ENCODE data around the gene DECR2. TPM values are rescaled to one million over a fixed set of nuclear protein-coding genes. Genes with fewer than 3 reads are reported as not detected.
"Not testable (repeated sequence)": the region's sequence is repeated elsewhere in the genome, so short reads cannot be mapped to it uniquely, and the experiment has no call there.

Gene DECR2
- total RNA-seq, 1 donor from 2014 or later: 6.7 TPM

GRCh38 chr16:411576-412265 lies 10.0 kb downstream of the DECR2 start:
- H3K4me3 Mint-ChIP-seq: no peak overlapping the region
- ATAC-seq (ENCODE audit: low read depth) (no peak), DNase-seq (no peak)
- intact Hi-C loops (cut with micrococcal nuclease): no loop called here
- no peaks in the 10 kb centered on the region for H3K36me3 Mint-ChIP-seq (ENCODE audit: low read depth)
- ChIA-PET CTCF (no interaction called here), POLR2A (no interaction called here)
- H3K9me3 Mint-ChIP-seq: no peaks in the 10 kb centered on the region
- TF ChIP-seq CTCF (IDR thresholded peaks at IDR 0.05): no peak
- no peak overlapping the region for H3K27ac Mint-ChIP-seq
- no peaks in the 10 kb centered on the region for H3K4me1 Mint-ChIP-seq
- H3K27me3 Mint-ChIP-seq: no peaks in the 10 kb centered on the region

- H3K27ac Mint-ChIP-seq: no peak overlapping the region
- ChIA-PET CTCF (no interaction called here), POLR2A (no interaction called here)
- intact Hi-C loops (cut with micrococcal nuclease): no loop called here
- H3K36me3 Mint-ChIP-seq (ENCODE audit: low read depth): no peaks in the 10 kb centered on the region
- ATAC-seq (ENCODE audit: low read depth): no peak
- no peaks in the 10 kb centered on the region for H3K4me1 Mint-ChIP-seq
- no peaks in the 10 kb centered on the region for H3K27me3 Mint-ChIP-seq
- H3K4me3 Mint-ChIP-seq: no peak overlapping the region
- no peak for DNase-seq
- no peak for TF ChIP-seq CTCF (IDR thresholded peaks at IDR 0.05)
- H3K9me3 Mint-ChIP-seq: no peaks in the 10 kb centered on the region
Observed at GRCh38 chr16:414395-415169, 12.9 kb downstream of the DECR2 start.

GRCh38 chr16:415170-415498 lies 13.4 kb downstream of the DECR2 start:
- H3K36me3 Mint-ChIP-seq (ENCODE audit: low read depth); DNase-seq; H3K4me3 Mint-ChIP-seq; ATAC-seq (ENCODE audit: low read depth); H3K4me1 Mint-ChIP-seq; H3K27ac Mint-ChIP-seq; CTCF ChIA-PET; H3K9me3 Mint-ChIP-seq; POLR2A ChIA-PET; H3K27me3 Mint-ChIP-seq; intact Hi-C loops (cut with micrococcal nuclease): not testable (repeated sequence)

DNA sequence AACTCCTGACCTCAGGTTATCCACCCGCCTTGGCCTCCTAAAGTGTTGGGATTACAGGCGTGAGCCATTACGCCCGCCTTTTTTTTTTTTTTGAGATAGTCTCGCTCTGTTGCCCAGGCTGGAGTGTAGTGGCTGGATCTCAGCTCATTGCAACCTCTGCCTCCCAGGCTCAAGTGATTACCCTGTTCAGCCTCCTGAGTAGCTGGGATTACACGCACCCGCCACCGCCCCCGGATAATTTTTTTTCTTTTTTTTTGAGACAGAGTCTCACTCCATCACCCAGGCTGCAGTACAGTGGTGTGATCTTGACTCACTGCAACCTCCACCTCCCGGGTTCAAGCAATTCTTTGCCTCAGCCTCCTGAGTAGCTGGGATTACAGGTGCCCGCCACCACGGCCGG lies 20.5 kb downstream of the DECR2 start:
- H3K9me3 Mint-ChIP-seq; CTCF ChIA-PET; H3K27me3 Mint-ChIP-seq; POLR2A ChIA-PET; ATAC-seq (ENCODE audit: low read depth); H3K27ac Mint-ChIP-seq; H3K4me3 Mint-ChIP-seq; H3K36me3 Mint-ChIP-seq (ENCODE audit: low read depth); intact Hi-C loops (cut with micrococcal nuclease); DNase-seq: not testable (repeated sequence)
- peaks cover 15% of the 10 kb centered on the region for H3K4me1 Mint-ChIP-seq

DNA sequence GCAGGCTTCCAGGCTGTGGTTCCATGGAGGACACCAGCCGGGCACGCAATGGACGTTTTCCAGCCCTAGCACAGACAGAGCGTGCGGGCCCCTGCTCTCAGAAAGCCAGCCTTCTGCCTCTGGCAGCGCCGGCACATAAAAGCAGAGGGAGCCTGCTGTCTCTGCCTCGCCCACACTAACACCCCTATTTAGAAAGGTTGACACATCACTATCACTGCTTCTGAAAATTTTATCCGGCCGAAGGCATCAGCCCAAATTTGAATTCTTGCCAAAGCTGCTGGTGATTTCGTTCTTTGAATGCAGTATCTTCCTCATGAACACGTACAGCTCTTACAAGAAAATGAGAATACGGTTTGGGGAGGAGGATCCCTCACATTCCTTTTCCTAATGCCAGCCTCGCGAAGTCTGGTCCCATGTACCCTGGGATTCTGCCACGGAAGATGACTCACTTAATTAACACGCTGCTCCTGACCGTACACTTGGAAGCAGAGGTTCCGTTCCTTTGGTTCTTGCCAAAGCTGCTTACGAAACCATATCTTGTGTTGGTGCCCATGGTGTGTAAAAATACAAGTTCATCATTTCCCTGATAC lies 22.4 kb downstream of the DECR2 start:
- TF ChIP-seq CTCF (IDR thresholded peaks at IDR 0.05): no peak
- Mint-ChIP-seq H3K4me3 (peak overlapping the region; percentile 89), H3K9me3 (no peaks in the 10 kb centered on the region), H3K4me1 (peaks cover 30% of the 10 kb centered on the region), H3K36me3 (ENCODE audit: low read depth) (peaks cover 5% of the 10 kb centered on the region), H3K27ac (peak overlapping the region; percentile 56), H3K27me3 (no peaks in the 10 kb centered on the region)
- ChIA-PET CTCF (no interaction called here), POLR2A (interaction anchor here (2.1 kb wide), 1 partner anchor 22 kb away, joined by 10 read pairs; the partner anchor contains the start of gene DECR2)
- intact Hi-C loops (cut with micrococcal nuclease): no loop called here
- no peak for ATAC-seq (ENCODE audit: low read depth)
- no peak for DNase-seq

DNA sequence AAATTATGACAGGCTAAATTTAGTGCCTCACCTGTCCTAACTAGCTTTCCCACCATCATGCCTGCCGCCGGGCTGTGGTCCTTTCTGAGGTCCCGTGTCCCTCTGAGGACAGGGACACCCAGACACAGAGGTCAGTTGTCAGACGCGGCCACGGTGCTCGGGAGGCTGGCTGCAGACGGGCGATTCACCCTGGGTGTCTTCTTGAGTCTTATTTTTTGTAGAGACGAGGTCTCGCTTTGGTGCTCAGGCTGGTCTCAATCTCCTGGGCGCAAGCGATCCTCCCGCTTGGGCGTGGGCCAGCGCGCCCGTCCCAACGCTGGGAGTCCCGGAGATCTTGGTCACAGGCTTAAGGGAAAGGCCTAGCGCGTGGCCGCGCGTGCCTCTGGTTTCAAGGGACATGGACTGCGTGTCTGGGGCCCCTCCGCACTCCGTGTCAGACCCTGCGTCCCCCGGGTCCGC lies 23.0 kb downstream of the DECR2 start:
- intact Hi-C loops (cut with micrococcal nuclease): loop anchor here (1.0 kb wide), 4 partner anchors 22 to 103 kb away; partner anchors contain the start of genes AXIN1 and CAPN15
- Mint-ChIP-seq H3K27ac (peak overlapping the region; percentile 56), H3K9me3 (no peaks in the 10 kb centered on the region), H3K4me1 (peaks cover 30% of the 10 kb centered on the region), H3K36me3 (ENCODE audit: low read depth) (peaks cover 5% of the 10 kb centered on the region), H3K4me3 (peak overlapping the region; percentile 89), H3K27me3 (no peaks in the 10 kb centered on the region)
- ChIA-PET POLR2A (interaction anchor here (0.7 to 2.1 kb wide), 3 partner anchors 23 to 72 kb away, joined by 3 to 10 read pairs (median 5); partner anchors contain the start of genes AXIN1 and DECR2), CTCF (interaction anchor here (2.2 kb wide), 1 partner anchor 23 kb away, joined by 7 read pairs; the partner anchor contains the start of gene DECR2)
- ATAC-seq (ENCODE audit: low read depth): no peak
- no peak for TF ChIP-seq CTCF (IDR thresholded peaks at IDR 0.05)
- DNase-seq: no peak
